Neural cell (in vitro differentiated cells): Measurements from ENCODE around the gene KLHL36. TPM values are rescaled to one million over a fixed set of nuclear protein-coding genes. Genes with fewer than 3 reads are reported as not detected.

ENCODE experiments used
- H2AFZ ChIP-seq: fragments of 200-600, 300-800 bp; sonication (generic), shearing (Covaris generic); 2 replicates; pipeline ENCODE4 v1.6.0; 2014; ENCODE audit warnings: low read depth, mild to moderate bottlenecking, antibody characterized with exemption, low read length, moderate library complexity
- H3F3A ChIP-seq: fragments of 200-600 bp; shearing (Covaris generic); 2 replicates; pipeline ENCODE4 v1.6.1; 2016; ENCODE audit warnings: mild to moderate bottlenecking, moderate library complexity, mixed read lengths, antibody characterized with exemption, low read length; ENCODE audit not compliant: insufficient read depth, poor library complexity, severe bottlenecking
- H3K27ac ChIP-seq: fragments of 200-600, 300-800 bp; sonication (generic), shearing (Covaris generic); 2 replicates; pipeline ENCODE4 v1.5.1; 2014; ENCODE audit warnings: mild to moderate bottlenecking, low read length, moderate library complexity
- H3K27me3 ChIP-seq: fragments of 300-800, 200-600 bp; sonication (generic), shearing (Covaris generic); 2 replicates; pipeline ENCODE4 v1.6.0; 2014; ENCODE audit warnings: mild to moderate bottlenecking, low read depth, low read length, moderate library complexity; ENCODE audit not compliant: insufficient read depth
- H3K36me3 ChIP-seq: fragments of 300-800, 200-600 bp; sonication (generic), shearing (Covaris generic); 2 replicates; pipeline ENCODE4 v1.5.1; 2014; ENCODE audit warnings: mild to moderate bottlenecking, antibody characterized with exemption, low read length, moderate library complexity; ENCODE audit not compliant: insufficient read depth
- H3K4me2 ChIP-seq: fragments of 300-800, 200-600 bp; sonication (generic), shearing (Covaris generic); 2 replicates; pipeline ENCODE4 v1.6.0; 2014; ENCODE audit warnings: mild to moderate bottlenecking, low read length
- H3K4me3 ChIP-seq: fragments of 300-800, 200-600 bp; sonication (generic), shearing (Covaris generic); 2 replicates; pipeline ENCODE4 v1.5.1; 2014; ENCODE audit warnings: mild to moderate bottlenecking, low read length, moderate library complexity
- H3K79me2 ChIP-seq: fragments of 200-600 bp; shearing (Covaris generic); replicated peaks from 2 replicates; pipeline ENCODE4 v1.6.0; 2014; ENCODE audit warnings: mild to moderate bottlenecking, low read length, moderate library complexity; ENCODE audit not compliant: insufficient read depth
- H3K9ac ChIP-seq: fragments of 300-800, 200-600 bp; sonication (generic), shearing (Covaris generic); 2 replicates; pipeline ENCODE4 v1.6.1; 2016; ENCODE audit warnings: mild to moderate bottlenecking, low read length, mixed read lengths
- H3K9me2 ChIP-seq: fragments of 200-600 bp; shearing (Covaris generic); 2 replicates; pipeline ENCODE4 v1.6.1; 2016; ENCODE audit warnings: mild to moderate bottlenecking, low read length, mixed read lengths; ENCODE audit not compliant: insufficient read depth
- H3K9me3 ChIP-seq: fragments of 200-600, 300-800 bp; sonication (generic), shearing (Covaris generic); 2 replicates; pipeline ENCODE4 v1.6.1; 2016; ENCODE audit warnings: mild to moderate bottlenecking, mixed run types, low read length, moderate library complexity, mixed read lengths
- H4K20me1 ChIP-seq: fragments of 200-600 bp; shearing (Covaris generic); 2 replicates; pipeline ENCODE4 v1.6.1; 2016; ENCODE audit warnings: mild to moderate bottlenecking, mixed run types; ENCODE audit not compliant: insufficient read depth
- CTCF ChIP-seq: fragments of 450-650 bp; IDR thresholded peaks from 2 replicates; pipeline ENCODE4 v1.5.1; 2014; ENCODE audit warnings: antibody characterized with exemption, mild to moderate bottlenecking, moderate library complexity; ENCODE audit not compliant: poor library complexity, severe bottlenecking
- EP300 ChIP-seq: fragments of 450-650 bp; conservative IDR thresholded peaks from 2 replicates; pipeline ENCODE4 v1.6.1; 2014; ENCODE audit warnings: antibody characterized with exemption, mild to moderate bottlenecking, moderate library complexity; ENCODE audit not compliant: poor library complexity, severe bottlenecking
- EZH2 ChIP-seq: fragments of 200-600, 300-800 bp; shearing (Covaris generic), sonication (generic); IDR thresholded peaks from 2 replicates; pipeline ENCODE4 v1.6.1; 2014; ENCODE audit warnings: antibody characterized with exemption, low read length, borderline replicate concordance, mild to moderate bottlenecking; ENCODE audit not compliant: insufficient read depth, poor library complexity, severe bottlenecking
- MXI1 ChIP-seq: fragments of 450-650 bp; conservative IDR thresholded peaks from 2 replicates; pipeline ENCODE4 v1.6.1; 2014; ENCODE audit warnings: antibody characterized with exemption, mild to moderate bottlenecking; ENCODE audit not compliant: poor library complexity, severe bottlenecking
- POLR2AphosphoS5 ChIP-seq: IDR thresholded peaks from 2 replicates; pipeline ENCODE4 v1.6.1; 2012
- RAD21 ChIP-seq: fragments of 450-650 bp; conservative IDR thresholded peaks from 2 replicates; pipeline ENCODE4 v1.6.1; 2014; ENCODE audit warnings: antibody characterized with exemption, mild to moderate bottlenecking, moderate library complexity
- REST ChIP-seq: IDR thresholded peaks from 2 replicates; pipeline ENCODE4 v1.6.1; 2012; ENCODE audit warnings: borderline replicate concordance
- SMC3 ChIP-seq: fragments of 450-650 bp; conservative IDR thresholded peaks from 2 replicates; pipeline ENCODE4 v1.6.1; 2014; ENCODE audit warnings: antibody characterized with exemption, mild to moderate bottlenecking, moderate library complexity; ENCODE audit not compliant: poor library complexity
- TAF1 ChIP-seq: IDR thresholded peaks from 2 replicates; pipeline ENCODE4 v1.6.1; 2012; ENCODE audit warnings: low read depth
- polyA plus RNA-seq: library from polyadenylated mRNA; depleted of rRNA; stranded (reverse); fragments of >200 nt; gene quantifications from 2 replicates; pipeline ENCODE4 v1.2.3, GENCODE V29; 2014

Gene KLHL36
- polyA plus RNA-seq, 1 donor from 2014 or later: 43.8 TPM

- no peak overlapping the region for H3K4me2 ChIP-seq
- H3K9ac ChIP-seq: no peak overlapping the region
- H3K79me2 ChIP-seq: peaks cover 84% of the 10 kb centered on the region
- no peak overlapping the region for H3K4me3 ChIP-seq
- no peaks in the 10 kb centered on the region for H3K9me2 ChIP-seq
- no peaks in the 10 kb centered on the region for H3K27me3 ChIP-seq
- H3K9me3 ChIP-seq: no peaks in the 10 kb centered on the region
- TF ChIP-seq RAD21 (no peak), POLR2AphosphoS5 (no peak), SMC3 (no peak), TAF1 (no peak), EP300 (no peak), REST (no peak), EZH2 (no peak), MXI1 (no peak), CTCF (no peak)
- no peaks in the 10 kb centered on the region for H4K20me1 ChIP-seq
- H3K27ac ChIP-seq: no peak overlapping the region
- no peaks in the 10 kb centered on the region for H3F3A ChIP-seq
- H2AFZ ChIP-seq: no peak overlapping the region
- H3K36me3 ChIP-seq: no peaks in the 10 kb centered on the region
Observed at GRCh38 chr16:84703681-84704080, 55.4 kb downstream of the KLHL36 start.

- H3K4me3 ChIP-seq: no peak overlapping the region
- TF ChIP-seq EP300 (no peak), CTCF (no peak), RAD21 (no peak), SMC3 (no peak), MXI1 (no peak), REST (no peak), TAF1 (no peak), EZH2 (no peak), POLR2AphosphoS5 (no peak)
- no peaks in the 10 kb centered on the region for H3F3A ChIP-seq
- no peaks in the 10 kb centered on the region for H4K20me1 ChIP-seq
- H3K9me3 ChIP-seq: no peaks in the 10 kb centered on the region
- no peaks in the 10 kb centered on the region for H3K9me2 ChIP-seq
- H3K9ac ChIP-seq: no peak overlapping the region
- H3K27me3 ChIP-seq: no peaks in the 10 kb centered on the region
- H3K36me3 ChIP-seq: no peaks in the 10 kb centered on the region
- H3K4me2 ChIP-seq: no peak overlapping the region
- H3K27ac ChIP-seq: no peak overlapping the region
- H3K79me2 ChIP-seq: peaks cover 87% of the 10 kb centered on the region
- no peak overlapping the region for H2AFZ ChIP-seq
Observed at GRCh38 chr16:84704253-84704652, 55.9 kb downstream of the KLHL36 start.
